HG03045 (cell line): ENCODE measurements around the gene SRPRB.

Experiments
- ATAC-seq: cut with Tn5 transposase; IDR thresholded peaks from one replicate; pipeline ENCODE4 v1.9.1; 2021; ENCODE audit warnings: mild to moderate bottlenecking, moderate library complexity; ENCODE audit not compliant: unreplicated experiment

SRPRB gene

DNA sequence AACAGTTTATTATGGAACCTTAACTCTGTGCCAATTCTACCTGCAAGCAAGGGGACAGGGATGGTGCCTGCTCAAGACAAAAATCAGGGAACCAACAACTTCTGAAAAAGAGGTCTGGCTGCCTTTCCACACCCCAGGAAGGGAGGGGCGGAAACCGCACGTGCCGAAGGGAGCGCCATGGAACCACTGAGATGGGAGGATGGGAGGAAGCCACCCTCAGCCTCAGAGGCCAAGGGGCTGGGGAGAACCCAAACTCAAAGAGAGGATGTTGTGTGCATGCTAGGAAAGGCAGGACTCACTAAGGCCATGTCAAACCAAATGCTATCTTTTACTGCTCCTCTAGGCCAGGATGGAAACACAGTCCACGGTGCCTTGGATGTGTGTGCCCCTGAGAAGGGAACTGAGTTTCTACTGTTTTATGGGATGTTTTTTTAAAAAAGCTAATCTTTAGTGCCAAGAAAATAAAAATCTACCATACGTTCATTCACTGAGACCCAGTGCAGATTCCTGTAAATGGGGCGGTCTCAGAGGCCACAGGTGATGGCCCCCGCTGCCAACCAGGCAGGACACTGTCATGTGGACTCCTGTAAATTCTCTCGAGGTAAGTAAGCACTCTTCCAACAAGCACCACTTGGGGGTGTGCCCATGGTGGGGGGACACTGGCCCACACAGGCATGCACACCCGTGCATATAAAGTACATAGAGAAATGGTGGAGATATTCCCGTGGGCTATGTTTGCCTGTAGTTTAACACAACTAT is 20.5 kb downstream of the SRPRB start:
- ATAC-seq: no peak

DNA sequence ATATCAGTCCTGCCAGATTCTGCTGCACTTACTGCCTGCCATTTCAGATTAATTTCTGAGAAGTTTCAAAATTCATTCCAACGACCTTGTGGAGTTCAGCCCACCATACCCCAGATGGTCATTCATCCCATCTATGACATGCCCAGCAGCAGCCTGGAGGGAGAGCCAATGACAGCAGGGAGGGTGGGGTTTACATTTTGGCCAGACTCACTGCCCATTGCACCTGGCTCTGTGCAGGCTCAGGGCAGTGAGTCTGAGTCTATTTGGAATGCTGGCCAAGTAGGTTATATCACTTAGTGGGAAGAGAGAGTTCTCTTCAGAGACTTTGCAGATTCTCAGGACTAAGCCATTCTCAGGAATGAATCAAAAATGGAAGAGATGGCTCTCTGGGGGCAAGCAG is 21.5 kb downstream of the SRPRB start:
- no peak for ATAC-seq

DNA sequence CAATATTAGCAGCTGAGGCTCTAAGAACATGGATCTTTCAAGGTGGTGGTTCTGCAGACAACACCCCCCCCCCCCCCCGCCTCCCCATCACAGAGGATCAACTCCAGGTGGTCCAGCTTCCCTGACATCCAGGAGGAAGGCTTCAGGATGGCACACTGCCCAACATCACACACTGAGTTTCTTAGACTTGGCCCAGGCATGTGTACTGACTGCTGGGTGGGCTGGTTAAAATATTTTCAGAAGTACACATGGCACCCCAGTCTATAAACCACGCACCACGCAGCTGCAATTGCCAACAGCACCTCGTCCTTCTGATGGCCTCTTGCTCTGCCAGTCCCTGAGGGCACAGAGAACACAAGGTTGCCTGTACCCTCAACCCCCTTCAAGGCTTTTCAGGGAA is 22.1 kb downstream of the SRPRB start:
- ATAC-seq: no peak

DNA sequence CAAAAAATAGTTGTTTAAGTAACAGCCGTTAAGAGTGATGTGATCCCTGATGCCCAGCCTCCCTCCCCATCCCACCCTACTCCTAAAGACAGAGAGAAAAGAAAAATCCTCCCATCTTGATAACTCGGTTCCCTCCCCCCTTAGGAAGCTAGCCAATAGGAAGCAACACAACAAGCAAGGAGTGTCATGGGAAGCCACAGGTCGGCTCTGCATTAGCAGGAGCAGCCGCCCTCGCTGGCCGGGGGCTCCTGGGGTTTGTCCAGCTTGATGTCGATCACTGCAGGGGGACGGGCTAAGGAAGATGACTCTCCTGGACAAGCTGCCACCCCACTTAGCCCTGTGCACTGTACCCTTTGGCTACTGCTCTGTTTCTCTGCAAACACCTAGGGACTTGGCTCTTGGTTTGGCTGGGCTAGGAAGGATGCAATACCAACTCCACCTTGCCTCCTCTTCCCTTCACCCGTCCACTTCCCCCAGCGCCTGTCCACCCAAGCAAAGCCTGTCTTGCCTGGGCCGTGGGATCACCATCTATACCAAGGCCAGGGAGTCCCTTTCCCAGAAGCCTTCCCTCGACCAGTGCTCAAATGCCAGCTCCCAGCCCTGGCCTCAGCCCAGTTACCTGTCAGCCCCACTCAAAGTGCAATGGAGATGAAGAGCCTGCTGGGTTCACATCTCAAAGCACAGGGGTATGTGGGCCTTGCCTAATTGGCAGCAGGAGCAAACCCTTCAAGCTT is 23.1 kb downstream of the SRPRB start:
- no peak for ATAC-seq

DNA sequence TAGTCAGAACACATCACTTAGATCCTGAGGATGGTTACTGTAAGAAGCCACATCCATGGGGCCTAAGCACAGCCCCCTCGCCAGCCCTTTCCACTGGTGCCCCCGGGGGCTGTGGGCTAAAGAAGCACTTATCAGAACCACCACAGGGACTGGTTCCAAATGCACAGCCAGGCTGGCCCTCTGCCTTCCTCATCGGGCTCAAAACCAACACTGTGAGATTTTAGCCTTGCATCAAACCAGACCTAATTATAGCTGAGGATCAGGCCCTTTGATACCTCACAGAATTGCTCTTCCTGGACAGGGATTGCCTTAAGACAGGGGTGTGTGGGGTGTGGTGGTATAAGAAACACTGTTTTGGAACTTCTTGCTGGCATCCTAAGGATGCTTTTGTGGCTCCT is 23.7 kb downstream of the SRPRB start:
- ATAC-seq: no peak

DNA sequence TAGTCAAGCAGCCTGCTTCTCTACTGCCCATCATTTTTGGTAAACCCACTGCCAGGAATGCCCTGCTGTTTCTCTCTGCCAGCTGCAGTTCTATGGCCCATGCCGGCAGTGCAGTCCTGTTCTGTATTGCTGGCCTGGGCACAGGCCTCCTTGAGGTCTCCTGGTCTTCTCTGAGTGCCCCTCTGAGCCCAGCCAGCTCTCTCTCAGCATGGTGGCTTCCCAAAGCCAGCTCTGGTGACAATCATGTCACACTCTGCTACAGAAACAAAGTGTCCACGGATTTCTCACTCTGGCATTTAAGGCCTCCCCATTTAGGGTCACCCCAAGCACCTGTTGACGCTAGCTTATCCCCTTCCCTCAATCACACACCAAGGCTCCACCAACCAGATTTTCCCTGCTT is 24.5 kb downstream of the SRPRB start:
- no peak for ATAC-seq

DNA sequence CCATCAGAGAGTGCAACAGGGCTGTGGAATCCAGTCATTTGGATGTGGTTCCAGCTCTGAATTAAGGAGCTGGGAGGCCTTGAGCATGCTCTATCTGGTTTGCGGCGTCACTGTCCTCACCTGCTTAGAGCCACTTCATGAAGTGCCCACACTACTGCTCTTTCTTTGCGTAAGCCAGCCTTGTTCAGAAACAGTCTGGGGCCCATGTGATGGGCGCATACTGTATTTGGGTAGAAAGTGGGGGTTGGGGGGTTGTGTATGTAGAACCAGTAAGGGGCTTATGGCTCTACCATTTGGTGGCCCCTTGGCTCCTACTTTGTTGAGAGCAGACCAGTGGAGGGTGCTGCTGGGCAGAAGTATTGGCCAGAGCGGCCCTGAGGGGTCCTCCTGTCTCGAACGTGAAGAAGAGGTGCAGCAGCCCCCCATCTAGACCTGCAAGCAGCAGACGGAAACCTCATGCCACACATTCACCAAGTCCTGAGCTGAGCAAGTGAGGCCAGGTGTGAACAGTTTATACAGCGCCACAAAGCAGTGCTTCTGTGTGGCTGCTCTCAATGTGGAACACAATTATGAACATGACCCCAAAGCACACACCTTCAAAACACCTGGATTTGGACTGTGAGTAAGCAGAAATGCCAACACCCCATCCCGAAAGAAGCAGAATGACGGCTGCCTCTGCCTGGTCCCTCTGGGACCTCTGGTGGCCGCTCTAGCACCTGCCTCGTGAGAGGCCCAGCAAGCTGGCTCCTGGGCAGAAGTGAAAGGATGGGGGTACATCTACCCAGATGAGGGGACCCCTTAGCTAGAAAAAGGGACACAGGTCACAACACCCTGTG is 26.6 kb downstream of the SRPRB start:
- ATAC-seq: no peak

DNA sequence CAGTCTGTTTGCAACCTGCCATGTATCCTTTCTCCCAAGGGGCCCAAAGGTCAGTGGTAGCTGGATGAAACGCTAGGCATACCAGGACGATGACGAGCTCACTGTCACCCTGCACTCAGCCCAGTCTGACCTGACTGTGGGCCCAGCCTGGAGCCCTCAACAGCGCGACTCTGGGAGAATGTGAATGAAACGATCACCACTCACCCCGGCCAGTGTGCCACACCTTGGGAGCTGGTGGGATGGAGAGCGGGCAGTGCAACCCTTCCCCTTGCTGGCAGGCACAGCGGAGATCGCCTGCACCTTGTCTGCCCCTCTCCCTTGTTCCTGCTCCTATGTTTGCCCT is 27.2 kb downstream of the SRPRB start:
- ATAC-seq: no peak

DNA sequence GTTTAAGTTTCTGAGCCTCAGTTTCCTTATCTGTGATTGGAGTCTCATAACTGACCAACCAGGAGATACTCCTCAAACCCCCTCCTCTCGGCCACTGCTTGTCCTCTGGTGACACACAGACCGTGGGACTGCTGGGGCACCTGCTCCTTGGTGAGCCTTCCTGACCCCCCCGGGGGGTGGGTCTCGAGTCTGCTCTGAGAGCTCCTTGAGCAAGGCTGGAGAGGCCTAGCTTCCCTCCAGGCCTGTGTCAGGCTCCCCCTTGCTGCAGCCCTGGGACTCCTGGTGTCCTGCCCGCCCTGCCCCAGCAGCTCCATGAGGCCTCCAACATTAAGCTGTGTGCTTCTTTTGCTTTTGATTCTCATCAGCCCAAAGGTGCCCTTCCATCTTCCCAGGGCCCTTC is 27.7 kb downstream of the SRPRB start:
- no peak for ATAC-seq

DNA sequence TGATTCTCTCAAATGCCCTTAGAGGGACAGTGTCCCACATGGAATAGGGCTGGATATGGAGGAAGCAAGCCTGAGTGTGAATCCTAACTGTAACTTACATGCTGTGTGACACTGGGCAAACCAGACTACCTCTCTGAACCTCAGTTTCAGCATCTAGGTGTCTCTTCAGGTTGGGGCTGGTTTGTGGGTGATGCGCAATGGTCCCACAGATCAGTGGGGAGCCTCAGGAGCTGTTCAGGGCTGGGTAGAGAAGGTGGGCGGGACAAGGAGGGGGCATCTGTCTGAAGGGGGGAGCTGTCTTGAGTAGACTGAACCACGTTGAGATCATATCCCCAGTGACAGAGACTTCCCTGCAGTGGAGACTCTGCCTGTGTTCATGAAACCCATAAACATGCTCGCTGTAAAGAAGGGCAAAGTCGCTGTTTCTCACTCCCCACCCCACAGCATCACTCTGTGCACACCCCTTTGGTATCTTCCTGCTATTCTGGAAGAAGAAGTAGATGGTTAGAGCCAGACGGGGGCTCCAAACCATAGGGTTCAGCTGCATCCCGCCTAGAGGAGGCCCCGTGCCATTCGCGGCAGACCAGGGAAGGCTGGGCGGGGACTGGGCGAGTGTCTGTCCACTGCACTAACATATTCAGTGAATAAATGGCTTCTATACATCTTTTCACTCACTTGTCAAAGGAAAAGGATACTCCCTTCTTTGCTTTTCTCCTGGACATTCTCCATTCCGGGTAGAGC is 28.4 kb downstream of the SRPRB start:
- no peak for ATAC-seq

DNA sequence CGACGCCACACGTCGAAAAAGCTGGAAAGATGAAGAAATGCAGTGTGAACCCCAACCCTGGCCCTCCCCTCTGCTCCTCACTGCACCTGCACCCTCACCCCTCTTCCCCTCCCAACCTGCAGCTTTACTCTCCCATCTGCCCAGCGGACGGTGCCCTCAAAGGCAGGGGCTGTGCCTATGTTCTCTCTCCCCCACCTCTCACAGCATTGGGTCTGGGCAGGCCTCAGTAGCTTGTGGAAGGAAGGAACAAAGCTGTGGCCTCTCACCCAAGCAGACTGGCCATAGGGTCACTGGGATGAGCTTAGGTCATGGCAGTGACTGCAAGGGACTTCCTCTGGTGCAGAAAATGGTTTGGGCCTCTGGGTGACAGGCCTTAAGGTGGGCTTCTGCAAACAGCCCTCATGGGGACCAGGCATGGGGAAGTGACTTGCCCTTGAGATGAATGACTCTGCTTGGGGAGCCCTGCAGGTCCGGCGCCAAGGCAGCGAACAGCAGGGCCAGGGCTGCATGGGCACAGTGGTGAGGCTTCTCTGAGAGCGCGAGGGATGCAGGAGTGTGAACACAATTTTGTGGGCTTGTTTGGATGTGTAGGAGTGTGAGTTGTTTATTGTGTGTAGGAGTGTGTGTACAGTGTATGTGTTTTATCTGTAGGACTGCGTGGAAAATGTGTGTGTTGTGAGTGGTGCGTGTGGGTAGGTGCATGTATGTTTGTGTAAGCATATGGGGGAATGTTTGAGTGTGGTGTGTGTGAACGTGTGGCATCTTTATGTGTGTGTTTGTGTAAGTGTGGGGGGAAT is 29.2 kb downstream of the SRPRB start:
- no peak for ATAC-seq

DNA sequence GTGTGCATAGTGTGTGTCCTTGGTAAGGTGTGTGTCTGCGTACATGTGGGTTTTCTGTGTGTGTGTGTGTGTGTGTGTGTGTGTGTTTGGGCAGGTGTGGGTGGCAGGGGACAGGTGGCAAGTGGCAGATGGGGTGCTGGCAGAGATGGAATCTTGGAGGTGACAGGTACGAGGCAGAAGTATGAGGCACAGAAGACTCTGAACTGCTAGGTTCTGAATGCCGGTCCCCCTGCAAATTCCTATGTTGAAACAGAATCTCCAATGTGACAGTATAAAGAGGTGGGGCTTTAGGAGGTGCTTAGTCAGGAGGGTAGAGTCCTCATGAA is 29.8 kb downstream of the SRPRB start:
- no peak for ATAC-seq

DNA sequence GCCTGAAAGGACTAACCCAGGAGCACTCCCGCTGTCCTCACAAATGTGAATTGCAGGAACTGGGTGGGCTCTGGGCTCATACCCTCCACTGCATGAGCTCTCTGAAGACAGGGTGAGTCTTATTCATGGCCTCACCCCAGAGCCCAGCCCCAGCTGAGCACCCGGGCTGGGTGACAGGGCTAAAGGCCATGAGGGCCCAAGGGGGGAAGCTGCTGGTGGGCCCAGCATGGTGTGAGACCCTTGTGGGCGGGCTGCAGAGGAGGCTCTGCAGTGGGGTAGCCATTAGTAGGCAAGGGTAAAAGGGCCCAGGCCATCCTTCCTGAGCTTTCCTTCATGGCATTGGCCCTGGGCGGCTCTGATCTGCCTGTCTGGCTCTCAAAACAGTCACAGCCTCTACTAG is 30.3 kb downstream of the SRPRB start:
- no peak for ATAC-seq

DNA sequence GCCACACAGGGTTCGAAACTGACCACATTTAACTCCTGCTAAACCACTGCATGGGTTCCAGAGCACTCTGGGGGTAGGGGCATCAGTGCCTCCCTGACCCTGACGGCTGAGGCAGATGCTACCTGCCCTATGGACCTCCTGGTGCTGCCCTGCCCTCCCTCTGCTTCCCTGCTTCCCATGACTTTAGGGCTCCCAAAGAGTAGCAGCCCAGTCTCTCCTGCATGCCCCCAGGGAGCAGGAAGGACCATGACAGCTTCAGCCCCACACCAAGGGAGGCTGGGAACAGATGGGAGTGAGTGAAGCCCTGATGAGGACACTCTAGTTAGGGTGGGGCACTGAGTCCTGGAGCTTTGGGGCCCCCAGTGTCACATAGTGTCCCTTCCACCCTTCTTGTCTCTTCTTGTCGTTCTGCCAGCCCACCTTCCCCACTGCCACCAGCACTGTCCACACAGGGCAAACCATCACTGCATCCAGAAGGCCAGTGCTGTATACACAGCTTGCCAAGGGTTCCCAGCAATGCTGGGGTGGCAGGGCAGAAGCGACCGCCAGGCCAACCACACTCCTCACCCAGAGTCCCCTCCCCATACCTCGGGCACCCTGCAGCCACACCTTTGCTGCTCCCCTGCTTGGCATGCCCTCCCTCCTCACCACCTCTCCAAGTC is 31.0 kb downstream of the SRPRB start:
- ATAC-seq: no peak

DNA sequence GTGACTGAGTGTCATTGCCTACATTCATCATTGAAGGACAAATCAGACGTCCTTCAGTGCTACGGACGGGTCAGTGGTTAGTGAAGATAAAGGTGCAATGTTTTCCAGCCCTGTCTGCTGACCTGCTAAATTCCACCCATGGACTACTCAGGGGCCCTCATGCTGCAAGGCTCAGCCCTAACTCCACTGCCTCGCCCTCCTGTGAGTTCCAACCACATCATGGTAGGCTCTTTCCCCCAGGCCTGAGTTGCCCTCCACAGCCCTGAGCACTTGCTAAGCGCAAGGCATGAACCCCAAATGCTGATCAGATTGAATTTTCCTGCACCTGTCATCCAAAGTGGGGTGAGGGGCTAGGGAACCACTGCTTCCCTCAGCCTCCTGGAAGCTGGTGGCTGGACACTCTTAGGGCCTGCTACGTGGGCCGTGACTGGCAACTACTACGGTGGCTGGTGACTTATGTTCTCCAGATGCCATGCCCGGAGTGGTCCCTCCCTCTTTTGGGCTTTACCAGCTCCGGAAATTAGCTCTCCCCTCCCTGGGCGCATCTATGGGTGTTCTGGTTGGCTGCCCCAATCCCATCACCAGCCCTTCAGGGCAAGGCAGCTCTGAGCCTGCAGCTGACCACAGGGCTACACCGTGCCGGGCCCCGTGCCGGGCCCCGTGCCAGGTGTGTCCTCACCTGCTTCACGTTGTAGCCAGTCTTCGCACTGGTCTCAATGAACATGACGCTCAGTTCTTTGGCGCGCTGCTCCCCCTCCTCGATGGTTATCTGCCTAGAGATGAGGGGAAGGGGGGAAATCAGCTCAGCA is 32.1 kb downstream of the SRPRB start:
- ATAC-seq: no peak

DNA sequence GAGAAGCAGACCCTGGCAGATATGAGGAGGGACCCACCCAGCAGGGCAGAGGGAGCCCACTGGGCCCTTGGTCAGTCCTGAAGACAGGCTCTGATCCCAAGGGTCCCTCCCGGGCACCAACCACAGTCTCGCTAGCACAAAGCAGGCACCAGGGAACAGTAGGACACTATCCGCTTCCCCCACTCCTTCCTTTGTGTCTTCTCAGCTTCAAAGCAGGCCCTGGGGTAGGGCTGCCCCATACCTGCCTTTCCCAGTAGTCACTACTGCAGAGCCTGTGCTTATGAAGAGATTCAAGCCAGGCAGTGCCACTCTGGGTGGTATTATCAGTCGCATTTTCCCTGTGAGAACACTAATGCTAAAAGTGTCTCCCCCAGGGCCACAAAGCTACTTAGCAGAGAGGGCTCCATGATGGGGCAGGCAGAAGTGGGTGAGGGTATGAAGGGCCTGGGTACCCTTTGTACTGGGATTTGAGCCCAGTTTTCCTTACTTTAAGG is 32.7 kb downstream of the SRPRB start:
- ATAC-seq: no peak

DNA sequence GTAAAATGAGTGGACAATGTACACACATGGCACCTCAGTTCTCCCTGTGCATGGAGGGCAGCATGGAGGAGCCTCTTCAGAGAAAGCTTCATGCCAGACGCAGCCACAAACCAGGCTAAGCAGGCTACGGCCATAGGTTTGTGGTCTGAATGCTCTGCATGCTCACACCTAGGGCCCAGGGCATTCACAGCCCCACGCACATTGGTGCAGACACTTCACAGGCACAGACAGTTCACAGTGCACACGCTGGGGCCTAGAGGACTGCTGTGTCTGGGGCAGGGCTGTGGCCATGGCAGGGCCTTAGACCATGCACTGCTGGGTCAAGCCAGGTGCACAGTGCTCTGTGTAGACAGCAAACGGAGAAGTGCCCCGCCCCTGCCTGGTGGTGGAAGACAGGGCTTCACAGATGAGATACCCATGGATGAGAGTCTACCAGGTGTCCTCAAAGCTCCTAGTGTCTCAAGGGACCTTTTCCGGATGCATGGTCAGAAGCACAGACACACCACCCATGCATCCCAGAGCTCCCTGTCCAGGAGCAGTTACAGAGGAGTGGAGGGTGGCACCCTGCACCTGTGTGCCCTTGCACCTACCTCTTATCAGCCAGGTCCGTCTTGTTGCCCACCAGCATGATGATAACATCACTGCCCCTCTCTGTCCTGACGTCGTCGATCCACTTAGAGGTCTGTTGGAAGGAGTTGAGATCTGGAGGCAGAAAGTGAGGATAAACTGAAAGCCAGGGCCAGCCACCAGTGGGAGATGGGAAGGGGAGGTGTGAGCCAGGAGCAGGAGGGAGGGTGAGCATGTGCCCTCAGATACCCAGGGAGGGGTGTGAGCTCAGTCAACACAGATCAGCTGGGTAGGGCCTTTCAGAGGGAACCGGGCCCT is 33.5 kb downstream of the SRPRB start:
- no peak for ATAC-seq
